Astrocyte (in vitro differentiated cells and primary cell): ENCODE measurements around the gene SVOPL. TPM values are rescaled to one million over a fixed set of nuclear protein-coding genes. Genes with fewer than 3 reads are reported as not detected.

ENCODE experiments used
- DNase-seq: peaks from one replicate; pipeline ENCODE4 v3.0.0-alpha.2; 2010; ENCODE audit warnings: low read depth
- FAIRE-seq: peaks from 2 replicates; lab custom pipeline; 2011; peaks lifted over from hg19 to GRCh38; lab: Jason Lieb, UNC
- H2AFZ ChIP-seq: 2 replicates; pipeline ENCODE4 v1.6.0; 2012; ENCODE audit warnings: low read depth, low read length, inconsistent platforms
- H3K27ac ChIP-seq: 2 replicates; pipeline ENCODE4 v1.5.1; 2011; ENCODE audit warnings: low read depth, low read length, inconsistent platforms
- H3K27me3 ChIP-seq: 2 replicates; pipeline ENCODE4 v1.6.0; 2011; ENCODE audit warnings: low read length, inconsistent platforms; ENCODE audit not compliant: insufficient read depth
- H3K36me3 ChIP-seq: 2 replicates; pipeline ENCODE4 v1.5.1; 2011; ENCODE audit warnings: low read length, inconsistent platforms; ENCODE audit not compliant: insufficient read depth
- H3K4me1 ChIP-seq: 2 replicates; pipeline ENCODE4 v1.5.1; 2011; ENCODE audit warnings: low read length, inconsistent platforms; ENCODE audit not compliant: insufficient read depth
- H3K4me2 ChIP-seq: 2 replicates; pipeline ENCODE4 v1.6.0; 2012; ENCODE audit warnings: low read length, inconsistent platforms
- H3K4me3 ChIP-seq: 2 replicates; pipeline ENCODE4 v1.5.1; 2011; ENCODE audit warnings: low read depth, mild to moderate bottlenecking, low read length, inconsistent platforms; ENCODE audit not compliant: insufficient read depth
- H3K79me2 ChIP-seq: 2 replicates; pipeline ENCODE4 v1.6.0; 2012; ENCODE audit warnings: mild to moderate bottlenecking, low read length, inconsistent platforms; ENCODE audit not compliant: insufficient read depth
- H3K9ac ChIP-seq: 2 replicates; pipeline ENCODE4 v1.6.0; 2012; ENCODE audit warnings: mild to moderate bottlenecking, low read length, inconsistent platforms
- H3K9me3 ChIP-seq: 2 replicates; pipeline ENCODE4 v1.5.1; 2012; ENCODE audit warnings: low read depth, mild to moderate bottlenecking, low read length, inconsistent platforms; ENCODE audit not compliant: insufficient read depth
- H4K20me1 ChIP-seq: 2 replicates; pipeline ENCODE4 v1.6.0; 2012; ENCODE audit warnings: low read length, inconsistent platforms; ENCODE audit not compliant: insufficient read depth
- H3K27ac Mint-ChIP-seq: one replicate; pipeline ENCODE4 v1.8.0; 2021; ENCODE audit warnings: mild to moderate bottlenecking, mixed read lengths; ENCODE audit not compliant: unreplicated experiment
- H3K27me3 Mint-ChIP-seq: one replicate; pipeline ENCODE4 v1.8.0; 2021; ENCODE audit warnings: low read depth, mixed read lengths; ENCODE audit not compliant: unreplicated experiment
- H3K36me3 Mint-ChIP-seq: one replicate; pipeline ENCODE4 v1.8.0; 2021; ENCODE audit warnings: low read depth, mixed read lengths; ENCODE audit not compliant: unreplicated experiment
- H3K4me1 Mint-ChIP-seq: one replicate; pipeline ENCODE4 v1.8.0; 2021; ENCODE audit warnings: low read depth, mixed read lengths; ENCODE audit not compliant: unreplicated experiment
- H3K4me3 Mint-ChIP-seq: one replicate; pipeline ENCODE4 v1.8.0; 2021; ENCODE audit warnings: mild to moderate bottlenecking, moderate library complexity, mixed read lengths; ENCODE audit not compliant: unreplicated experiment
- H3K9me3 Mint-ChIP-seq: one replicate; pipeline ENCODE4 v1.8.0; 2021; ENCODE audit warnings: mild to moderate bottlenecking, mixed read lengths; ENCODE audit not compliant: unreplicated experiment
- EZH2 ChIP-seq: IDR thresholded peaks from 2 replicates; pipeline ENCODE4 v1.6.1; 2012; ENCODE audit warnings: mild to moderate bottlenecking, low read length, inconsistent platforms; ENCODE audit not compliant: insufficient read depth
- total RNA-seq: library from RNA; stranded (reverse); gene quantifications from 2 replicates; pipeline ENCODE4 v1.2.1, GENCODE V29; 2021
- TF ChIP-seq, protein P1 (sequence below): IDR thresholded peaks from 2 replicates; pipeline ENCODE4 v1.5.1; 2011; ENCODE audit warnings: low read depth, mild to moderate bottlenecking, inconsistent platforms, low read length, moderate library complexity; ENCODE audit not compliant: insufficient read depth

Gene SVOPL
- total RNA-seq, 1 donor from 2014 or later, result 0.34 TPM

DNA sequence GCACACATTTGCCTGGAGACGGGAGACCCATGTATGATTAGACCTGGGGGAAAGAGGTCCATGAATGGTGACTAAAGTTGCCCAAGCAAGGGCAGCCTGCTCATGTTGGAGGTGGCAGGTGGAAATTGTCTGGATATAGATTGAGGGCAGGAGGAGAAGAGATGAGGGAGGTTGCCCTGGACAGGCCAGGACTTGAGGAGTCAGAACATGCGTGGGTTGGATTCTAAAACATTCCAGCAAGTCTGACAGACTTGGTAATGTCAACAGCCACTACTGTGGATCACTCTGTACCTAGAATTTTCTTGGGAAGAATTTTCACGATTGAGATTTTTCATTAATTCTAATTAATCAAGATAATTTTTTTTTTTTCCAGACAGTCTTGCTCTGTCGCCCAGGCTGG, 19.1 kb upstream of the SVOPL start:
- no peak overlapping the region for H3K9ac ChIP-seq
- no peak overlapping the region for H3K27ac Mint-ChIP-seq
- no peaks in the 10 kb centered on the region for H3K4me1 ChIP-seq
- no peak overlapping the region for H3K4me3 ChIP-seq
- no peaks in the 10 kb centered on the region for H3K36me3 ChIP-seq
- H4K20me1 ChIP-seq, result no peaks in the 10 kb centered on the region
- H2AFZ ChIP-seq, result no peak overlapping the region
- H3K79me2 ChIP-seq, result no peaks in the 10 kb centered on the region
- H3K27me3 ChIP-seq, result no peaks in the 10 kb centered on the region
- H3K4me1 Mint-ChIP-seq, result peaks cover 4% of the 10 kb centered on the region
- H3K9me3 ChIP-seq, result no peaks in the 10 kb centered on the region
- H3K9me3 Mint-ChIP-seq, result peaks cover 2% of the 10 kb centered on the region
- DNase-seq (no peak), FAIRE-seq (no peak)
- peaks cover 3% of the 10 kb centered on the region for H3K27me3 Mint-ChIP-seq
- TF ChIP-seq, protein P1, sequence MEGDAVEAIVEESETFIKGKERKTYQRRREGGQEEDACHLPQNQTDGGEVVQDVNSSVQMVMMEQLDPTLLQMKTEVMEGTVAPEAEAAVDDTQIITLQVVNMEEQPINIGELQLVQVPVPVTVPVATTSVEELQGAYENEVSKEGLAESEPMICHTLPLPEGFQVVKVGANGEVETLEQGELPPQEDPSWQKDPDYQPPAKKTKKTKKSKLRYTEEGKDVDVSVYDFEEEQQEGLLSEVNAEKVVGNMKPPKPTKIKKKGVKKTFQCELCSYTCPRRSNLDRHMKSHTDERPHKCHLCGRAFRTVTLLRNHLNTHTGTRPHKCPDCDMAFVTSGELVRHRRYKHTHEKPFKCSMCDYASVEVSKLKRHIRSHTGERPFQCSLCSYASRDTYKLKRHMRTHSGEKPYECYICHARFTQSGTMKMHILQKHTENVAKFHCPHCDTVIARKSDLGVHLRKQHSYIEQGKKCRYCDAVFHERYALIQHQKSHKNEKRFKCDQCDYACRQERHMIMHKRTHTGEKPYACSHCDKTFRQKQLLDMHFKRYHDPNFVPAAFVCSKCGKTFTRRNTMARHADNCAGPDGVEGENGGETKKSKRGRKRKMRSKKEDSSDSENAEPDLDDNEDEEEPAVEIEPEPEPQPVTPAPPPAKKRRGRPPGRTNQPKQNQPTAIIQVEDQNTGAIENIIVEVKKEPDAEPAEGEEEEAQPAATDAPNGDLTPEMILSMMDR, result no peak
- no peak for TF ChIP-seq EZH2
- no peak overlapping the region for H3K4me2 ChIP-seq
- no peak overlapping the region for H3K4me3 Mint-ChIP-seq
- no peak overlapping the region for H3K27ac ChIP-seq
- H3K36me3 Mint-ChIP-seq, result peaks cover 2% of the 10 kb centered on the region

DNA sequence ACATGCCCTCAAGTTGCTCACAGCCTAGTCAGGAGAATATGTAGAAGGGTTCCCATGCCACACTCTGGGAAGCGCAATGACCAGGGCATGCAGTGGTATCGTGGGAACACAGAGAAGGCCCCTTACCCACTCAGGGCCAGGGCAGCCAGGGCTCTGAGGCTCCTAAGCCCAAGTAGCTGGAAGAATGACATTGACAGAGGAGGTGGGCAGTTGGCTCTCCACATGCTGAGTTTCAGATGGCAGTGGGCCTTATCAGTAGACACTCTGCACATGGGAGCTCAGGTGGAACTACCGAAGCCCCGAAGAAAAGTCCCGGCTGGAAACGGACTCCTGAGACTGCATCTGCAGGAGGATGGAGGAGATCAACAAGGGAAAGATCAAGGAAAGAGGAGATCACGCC, 15.7 kb upstream of the SVOPL start:
- TF ChIP-seq, protein P1, result no peak
- no peak for TF ChIP-seq EZH2
- Mint-ChIP-seq H3K27me3 (peaks cover 3% of the 10 kb centered on the region), H3K4me1 (peaks cover 5% of the 10 kb centered on the region), H3K27ac (no peak overlapping the region), H3K9me3 (peaks cover 7% of the 10 kb centered on the region), H3K4me3 (no peak overlapping the region), H3K36me3 (peaks cover 2% of the 10 kb centered on the region)
- H3K27me3 ChIP-seq, result no peaks in the 10 kb centered on the region
- no peaks in the 10 kb centered on the region for H3K36me3 ChIP-seq
- no peaks in the 10 kb centered on the region for H4K20me1 ChIP-seq
- H3K4me3 ChIP-seq, result no peak overlapping the region
- no peak overlapping the region for H3K9ac ChIP-seq
- no peak overlapping the region for H2AFZ ChIP-seq
- H3K4me2 ChIP-seq, result no peak overlapping the region
- FAIRE-seq, result no peak
- H3K27ac ChIP-seq, result no peak overlapping the region
- H3K4me1 ChIP-seq, result no peaks in the 10 kb centered on the region
- H3K9me3 ChIP-seq, result no peaks in the 10 kb centered on the region
- no peaks in the 10 kb centered on the region for H3K79me2 ChIP-seq
- no peak for DNase-seq

GRCh38 chr7:138713191-138713590, 12.0 kb upstream of the SVOPL start:
- DNase-seq, result no peak
- FAIRE-seq, result no peak

More at GRCh38 chr7:138713191-138713590, 12.0 kb upstream of the SVOPL start:
- Histone ChIP-seq H3K9ac (no peak overlapping the region), H3K4me1 (no peaks in the 10 kb centered on the region), H3K9me3 (no peaks in the 10 kb centered on the region), H3K4me3 (no peak overlapping the region), H3K27me3 (no peaks in the 10 kb centered on the region), H3K79me2 (no peaks in the 10 kb centered on the region), H3K4me2 (no peak overlapping the region), H3K27ac (no peak overlapping the region), H4K20me1 (no peaks in the 10 kb centered on the region), H3K36me3 (no peaks in the 10 kb centered on the region), H2AFZ (no peak overlapping the region)
- Mint-ChIP-seq H3K27me3 (peaks cover 3% of the 10 kb centered on the region), H3K4me1 (peaks cover 1% of the 10 kb centered on the region), H3K36me3 (peaks cover 2% of the 10 kb centered on the region), H3K9me3 (peaks cover 7% of the 10 kb centered on the region), H3K4me3 (no peak overlapping the region), H3K27ac (no peak overlapping the region)
- no peak for TF ChIP-seq EZH2
- TF ChIP-seq, protein P1, result no peak
